ENCODE data around the gene GNAS.
A peak's percentile ranks its signal among the peaks of the same experiment; 100 is the strongest.

Gene GNAS

GRCh38 chr20:58875541-58876134 is 23.1 kb downstream of the GNAS start:
- DNase-seq: no peak
- intact Hi-C loops (cut with DNase I): no loop called here

- intact Hi-C loops (cut with DNase I): no loop called here
- no peak for DNase-seq
These were observed 23.9 kb downstream of the GNAS start for GRCh38 chr20:58876437-58876836.

- DNase-seq: no peak
- intact Hi-C loops (cut with DNase I): no loop called here
These were observed 24.8 kb downstream of the GNAS start for GRCh38 chr20:58877050-58877975.

GRCh38 chr20:58877976-58878360 is 25.5 kb downstream of the GNAS start:
- no peak for DNase-seq
- intact Hi-C loops (cut with DNase I): no loop called here

GRCh38 chr20:58878399-58878798 is 25.9 kb downstream of the GNAS start:
- DNase-seq: no peak
- intact Hi-C loops (cut with DNase I): no loop called here

GRCh38 chr20:58880441-58880840 is 27.9 kb downstream of the GNAS start:
- no peak for DNase-seq
- intact Hi-C loops (cut with DNase I): no loop called here

- intact Hi-C loops (cut with DNase I): no loop called here
- DNase-seq: no peak
These were observed 28.7 kb downstream of the GNAS start for GRCh38 chr20:58880994-58881752.

- DNase-seq: no peak
- intact Hi-C loops (cut with DNase I): no loop called here
These were observed 30.2 kb downstream of the GNAS start for GRCh38 chr20:58882704-58883089.

GRCh38 chr20:58883241-58883691 is 30.8 kb downstream of the GNAS start:
- DNase-seq: no peak
- intact Hi-C loops (cut with DNase I): no loop called here

GRCh38 chr20:58884966-58885365 is 32.5 kb downstream of the GNAS start:
- no peak for DNase-seq
- intact Hi-C loops (cut with DNase I): no loop called here

GRCh38 chr20:58886546-58886945 is 34.0 kb downstream of the GNAS start:
- no peak for DNase-seq
- intact Hi-C loops (cut with DNase I): no loop called here

- DNase-seq: no peak
- intact Hi-C loops (cut with DNase I): no loop called here
These were observed 35.6 kb downstream of the GNAS start for GRCh38 chr20:58888103-58888502.

GRCh38 chr20:58888521-58889333 is 36.2 kb downstream of the GNAS start:
- peak; percentile 58 to 96 (median 74) for DNase-seq
- intact Hi-C loops (cut with DNase I): no loop called here

- no peak for DNase-seq
These were observed 36.8 kb downstream of the GNAS start for GRCh38 chr20:58889334-58889760.

GRCh38 chr20:58889798-58890517 is 37.4 kb downstream of the GNAS start:
- intact Hi-C loops (cut with DNase I): loop anchor here (2.0 kb wide), 1 partner anchor 153 kb away; the partner anchor contains the start of gene PRELID3B
- DNase-seq: peak in 1 of 10 donors; percentile 80

More at GRCh38 chr20:58889334-58889760, 36.8 kb downstream of the GNAS start:
- intact Hi-C loops (cut with DNase I): no loop called here

- peak; percentile 44 to 94 (median 58) for DNase-seq
- intact Hi-C loops (cut with DNase I): loop anchor here (2.0 kb wide), 1 partner anchor 152 kb away; the partner anchor contains the start of gene PRELID3B
These were observed 38.1 kb downstream of the GNAS start for GRCh38 chr20:58890518-58891085.

- intact Hi-C loops (cut with DNase I): loop anchor here (2.0 kb wide), 1 partner anchor 152 kb away; the partner anchor contains the start of gene PRELID3B
- peak; percentile 26 to 93 (median 62) for DNase-seq
These were observed 38.7 kb downstream of the GNAS start for GRCh38 chr20:58891086-58891717.

GRCh38 chr20:58891718-58892140 is 39.2 kb downstream of the GNAS start:
- intact Hi-C loops (cut with DNase I): loop anchor here (2.0 kb wide), 2 partner anchors 89 to 151 kb away; partner anchors contain the start of genes NELFCD and PRELID3B
- no peak for DNase-seq
